Fibroblast of peridontal ligament (primary cell): Measurements from ENCODE around the gene NEUROD6.

Experiments
- DNase-seq: peaks from one replicate; pipeline ENCODE4 v3.0.0-alpha.2; 2010; ENCODE audit errors: extremely low read depth

Gene NEUROD6

GRCh38 chr7:31340603-31341002 lies at the start of gene NEUROD6:
Gene NEUROD6 (minus strand): TSS chr7:31340726. CDS start chr7:31339268, 1,458 bp downstream.
- no peak for DNase-seq

- no peak for DNase-seq
Observed at GRCh38 chr7:31384466-31384865, 43.9 kb upstream of the NEUROD6 start.

- DNase-seq: no peak
Observed at GRCh38 chr7:31382722-31383121, 42.2 kb upstream of the NEUROD6 start.

- no peak for DNase-seq
Observed at GRCh38 chr7:31373337-31374289, 33.1 kb upstream of the NEUROD6 start.

GRCh38 chr7:31372231-31372959 lies 31.9 kb upstream of the NEUROD6 start:
- no peak for DNase-seq

GRCh38 chr7:31371621-31372020 lies 31.1 kb upstream of the NEUROD6 start:
- no peak for DNase-seq

GRCh38 chr7:31370609-31371008 lies 30.1 kb upstream of the NEUROD6 start:
- DNase-seq: no peak

- DNase-seq: no peak
Observed at GRCh38 chr7:31368620-31369019, 28.1 kb upstream of the NEUROD6 start.

GRCh38 chr7:31363496-31363895 lies 23.0 kb upstream of the NEUROD6 start:
- no peak for DNase-seq

GRCh38 chr7:31363051-31363450 lies 22.5 kb upstream of the NEUROD6 start:
- no peak for DNase-seq

GRCh38 chr7:31362401-31362800 lies 21.9 kb upstream of the NEUROD6 start:
- DNase-seq: no peak

GRCh38 chr7:31358467-31358866 lies 17.9 kb upstream of the NEUROD6 start:
- no peak for DNase-seq

- no peak for DNase-seq
Observed at GRCh38 chr7:31345421-31345820, 4.9 kb upstream of the NEUROD6 start.

- DNase-seq: no peak
Observed at GRCh38 chr7:31343516-31344305, 3.2 kb upstream of the NEUROD6 start.

GRCh38 chr7:31341141-31341540 lies 615 bp upstream of the NEUROD6 start:
- no peak for DNase-seq

- DNase-seq: no peak
Observed at GRCh38 chr7:31340051-31340450, 475 bp downstream of the NEUROD6 start.

- no peak for DNase-seq
Observed at GRCh38 chr7:31338706-31339105, 1.8 kb downstream of the NEUROD6 start.

- no peak for DNase-seq
Observed at GRCh38 chr7:31337002-31337565, 3.4 kb downstream of the NEUROD6 start.

- DNase-seq: no peak
Observed at GRCh38 chr7:31336202-31337001, 4.1 kb downstream of the NEUROD6 start.

GRCh38 chr7:31335884-31336201 lies 4.7 kb downstream of the NEUROD6 start:
- no peak for DNase-seq
